HG03135 (cell line): ENCODE results near the gene CPXM2.

Source experiments
- ATAC-seq: cut with Tn5 transposase; IDR thresholded peaks from one replicate; pipeline ENCODE4 v1.9.1; 2021; ENCODE audit warnings: mild to moderate bottlenecking, moderate library complexity; ENCODE audit not compliant: unreplicated experiment

Gene CPXM2

DNA sequence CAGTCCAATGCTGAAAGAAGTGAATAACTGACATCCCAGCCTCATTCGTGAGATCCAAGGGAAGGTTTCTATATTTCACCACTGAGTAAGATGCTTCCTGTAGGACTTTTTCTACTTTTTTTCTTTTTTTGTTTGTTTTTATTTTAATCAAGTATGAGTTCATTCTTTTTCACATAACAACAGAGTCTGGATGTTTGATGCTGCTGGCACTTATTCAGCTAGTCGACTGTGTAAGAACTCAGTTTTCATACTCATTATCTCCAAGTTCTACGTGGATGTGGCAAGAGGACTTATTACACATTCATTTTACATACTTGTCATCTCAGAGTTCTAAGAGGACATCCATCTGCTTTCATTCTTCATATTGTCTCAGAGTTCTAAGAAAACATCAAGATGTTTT is 86.9 kb downstream of the CPXM2 start:
- no peak for ATAC-seq

DNA sequence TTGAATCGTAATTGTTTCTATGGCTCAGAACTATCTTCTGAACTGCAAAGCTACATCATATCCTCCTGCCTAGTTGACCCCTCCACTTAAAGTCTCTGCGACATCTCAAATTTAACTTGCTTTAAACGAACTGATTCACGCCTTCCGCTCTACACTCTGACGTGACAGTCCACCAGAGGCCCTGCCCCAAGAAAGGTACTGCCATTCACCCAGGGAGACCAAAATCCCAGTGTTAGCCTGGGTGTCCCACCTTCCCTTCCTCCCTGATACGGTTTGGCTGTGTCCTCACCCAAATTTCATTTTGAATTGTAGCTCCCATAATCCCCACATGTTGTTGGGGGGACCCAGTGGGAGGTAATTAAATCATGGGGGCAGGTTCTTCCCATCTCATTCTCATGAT is 90.8 kb downstream of the CPXM2 start:
- ATAC-seq = no peak

DNA sequence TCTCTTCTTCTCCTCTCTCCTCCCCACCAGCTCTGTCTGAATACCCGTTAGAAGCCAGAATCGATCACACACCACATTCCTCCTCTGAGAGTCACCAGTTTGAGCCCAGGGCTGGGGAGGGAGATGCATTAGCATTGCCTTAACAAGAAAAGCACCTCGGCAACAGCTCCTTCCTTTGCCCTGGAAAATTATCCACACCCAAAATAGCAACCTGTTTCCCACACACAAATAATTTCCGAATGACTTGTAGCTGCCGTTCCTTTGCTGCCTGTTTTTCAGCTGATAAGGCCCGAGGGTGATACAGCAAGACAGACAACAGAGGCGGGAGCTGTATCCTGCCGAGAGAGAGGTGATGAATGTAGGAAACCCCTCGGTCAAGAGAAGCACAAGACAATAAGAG is 91.3 kb downstream of the CPXM2 start:
- ATAC-seq = no peak

DNA sequence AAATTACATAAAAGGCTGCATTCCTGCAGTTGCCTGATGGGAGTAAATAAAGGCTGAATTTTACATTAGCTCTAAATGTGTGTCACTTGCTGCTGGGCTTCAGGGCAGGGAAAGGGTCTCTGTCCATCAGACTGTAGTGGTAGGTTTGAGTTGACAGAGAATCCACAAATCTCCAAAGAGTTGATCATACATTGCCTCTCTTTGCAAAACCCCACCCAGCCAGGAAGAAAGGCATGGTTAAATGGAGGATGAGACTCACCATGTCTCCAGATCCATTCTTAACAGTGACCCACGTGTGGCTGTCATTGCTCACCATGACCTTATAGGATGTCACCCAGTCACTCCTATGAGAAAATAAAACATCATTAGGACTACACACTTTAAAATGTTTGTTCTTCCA is 92.8 kb downstream of the CPXM2 start:
- no peak for ATAC-seq

DNA sequence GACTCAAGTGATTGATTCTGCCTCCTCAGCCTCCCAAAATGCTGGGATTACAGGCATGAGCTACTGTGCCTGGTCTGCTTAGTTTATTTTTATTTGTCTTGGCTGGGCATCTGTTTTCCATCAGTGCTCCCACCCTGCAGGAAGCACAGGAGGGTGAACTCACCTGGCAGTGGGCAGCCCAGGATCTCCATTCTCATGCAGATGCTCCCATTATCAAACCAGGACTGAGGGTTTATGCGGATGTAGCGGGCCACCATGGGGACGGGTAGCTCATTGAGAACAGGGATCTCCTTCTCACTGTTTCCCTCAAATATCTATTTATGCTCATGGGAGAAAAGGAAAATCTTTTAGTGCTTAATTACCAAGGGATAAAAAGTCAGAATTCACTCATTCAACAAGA is 93.8 kb downstream of the CPXM2 start:
- ATAC-seq = no peak

- no peak for ATAC-seq
Measured at GRCh38 chr10:123796736-123797135, 94.9 kb downstream of the CPXM2 start.

- ATAC-seq = no peak
Measured at GRCh38 chr10:123795846-123796590, 95.6 kb downstream of the CPXM2 start.

DNA sequence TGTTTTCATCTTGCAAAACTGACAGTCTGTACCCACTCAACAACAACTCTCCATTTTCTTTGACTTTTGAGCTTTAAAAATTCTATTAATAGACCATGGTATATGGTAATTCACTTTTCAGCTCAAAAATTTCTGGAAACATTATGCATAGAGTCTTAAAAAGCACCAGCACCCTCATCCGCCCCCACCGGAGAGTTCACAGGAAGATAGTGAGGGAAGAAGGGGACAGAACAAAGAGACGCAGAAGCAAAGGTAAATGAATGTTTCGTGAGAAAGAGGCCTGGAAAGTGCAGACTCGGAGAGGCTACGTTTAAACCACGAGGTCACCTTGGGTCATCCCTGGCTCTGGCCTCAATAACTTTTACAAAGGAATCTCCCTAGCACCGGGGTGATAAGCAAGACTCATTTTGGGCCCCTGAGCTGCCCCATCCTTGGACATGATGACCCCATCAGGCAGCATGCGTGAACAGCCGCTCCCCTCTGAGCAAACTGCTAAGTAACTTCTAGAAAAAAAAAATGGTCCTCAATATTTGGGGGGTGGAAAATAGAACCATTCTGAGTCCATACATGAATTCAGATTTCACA is 96.3 kb downstream of the CPXM2 start:
- no peak for ATAC-seq

GRCh38 chr10:123792248-123792978 is 99.2 kb downstream of the CPXM2 start:
- no peak for ATAC-seq

- no peak for ATAC-seq
Measured at GRCh38 chr10:123790132-123790885, 101.3 kb downstream of the CPXM2 start.

DNA sequence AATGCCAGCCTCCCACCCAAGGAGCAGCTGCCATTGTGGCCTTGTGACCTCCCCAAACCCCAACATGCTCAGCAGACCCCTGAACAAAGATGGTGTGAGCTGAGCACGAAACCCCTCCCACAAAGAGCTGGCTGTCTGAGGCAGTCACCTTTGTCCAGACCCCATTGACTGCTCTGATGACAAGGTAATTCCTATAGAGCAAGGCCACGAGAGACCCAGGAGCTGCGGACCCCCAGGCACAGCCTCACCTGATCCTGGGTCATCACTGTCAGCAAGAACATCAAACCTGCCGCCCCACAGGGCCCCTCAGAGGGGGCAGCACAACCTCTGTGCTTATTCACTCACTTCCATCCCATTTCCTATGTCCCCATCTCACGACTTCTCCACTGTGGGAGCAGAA is 102.6 kb downstream of the CPXM2 start:
- no peak for ATAC-seq

- ATAC-seq = no peak
Measured at GRCh38 chr10:123787566-123787965, 104.0 kb downstream of the CPXM2 start.

DNA sequence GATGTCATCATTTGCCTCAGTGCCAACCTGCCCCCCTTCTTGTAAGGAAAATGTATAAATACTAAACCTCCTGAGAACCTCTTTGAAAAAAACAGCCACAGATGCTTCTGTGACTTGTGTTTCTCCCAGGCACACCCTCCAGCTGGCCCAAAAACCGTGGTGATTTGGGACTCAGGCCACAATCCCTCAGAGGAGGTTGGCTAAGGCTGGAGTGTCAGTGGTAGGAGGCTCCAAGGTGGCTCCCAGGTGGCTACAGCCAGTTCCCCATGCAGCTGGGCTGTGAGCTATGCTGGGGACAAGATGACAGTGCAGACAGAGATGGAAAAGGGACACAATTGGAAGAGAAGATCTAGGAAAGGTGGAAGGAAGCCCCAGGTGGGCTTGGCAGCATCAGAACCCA is 104.7 kb downstream of the CPXM2 start:
- no peak for ATAC-seq

DNA sequence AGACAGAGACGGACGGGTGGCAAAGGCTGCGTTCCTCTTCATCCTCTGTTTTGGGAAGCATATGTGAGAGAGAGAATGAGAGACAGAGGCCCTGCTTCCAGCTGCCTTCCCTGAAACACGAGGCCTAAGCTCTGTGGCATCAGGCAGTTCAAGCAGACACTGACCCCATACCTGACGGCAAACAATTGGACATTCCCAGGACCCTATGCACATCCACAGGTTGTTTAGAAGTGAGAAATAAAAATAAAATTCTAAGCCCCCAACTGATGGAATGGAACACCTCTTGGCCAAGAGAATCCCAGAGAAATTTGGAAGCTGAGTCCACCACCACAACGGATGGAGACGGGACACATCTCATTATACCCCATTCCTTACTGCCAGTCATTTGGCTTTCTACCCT is 105.3 kb downstream of the CPXM2 start:
- ATAC-seq = no peak

GRCh38 chr10:123784646-123785045 is 107.0 kb downstream of the CPXM2 start:
- no peak for ATAC-seq

DNA sequence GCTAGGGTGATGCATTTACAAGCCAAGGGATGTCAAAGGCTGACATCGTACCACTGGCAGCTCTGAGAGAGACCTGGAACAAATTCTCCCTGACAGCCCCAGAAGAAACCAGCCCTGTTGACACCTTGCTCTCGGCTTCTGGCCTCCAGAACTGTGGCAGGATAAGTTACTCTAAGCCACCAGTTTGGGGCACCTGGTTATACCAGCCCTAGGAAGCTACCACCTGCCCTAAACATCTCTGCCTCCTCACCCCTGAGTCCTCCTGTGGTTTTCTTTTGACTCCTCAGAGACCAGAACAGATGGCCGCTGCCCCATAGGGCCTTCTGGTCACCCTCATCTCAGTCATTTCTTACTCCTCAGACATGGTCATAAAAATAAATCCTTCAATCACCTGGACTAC is 107.4 kb downstream of the CPXM2 start:
- ATAC-seq = no peak

GRCh38 chr10:123783296-123783695 is 108.3 kb downstream of the CPXM2 start:
- ATAC-seq = no peak

GRCh38 chr10:123782549-123782948 is 109.1 kb downstream of the CPXM2 start:
- ATAC-seq = no peak

DNA sequence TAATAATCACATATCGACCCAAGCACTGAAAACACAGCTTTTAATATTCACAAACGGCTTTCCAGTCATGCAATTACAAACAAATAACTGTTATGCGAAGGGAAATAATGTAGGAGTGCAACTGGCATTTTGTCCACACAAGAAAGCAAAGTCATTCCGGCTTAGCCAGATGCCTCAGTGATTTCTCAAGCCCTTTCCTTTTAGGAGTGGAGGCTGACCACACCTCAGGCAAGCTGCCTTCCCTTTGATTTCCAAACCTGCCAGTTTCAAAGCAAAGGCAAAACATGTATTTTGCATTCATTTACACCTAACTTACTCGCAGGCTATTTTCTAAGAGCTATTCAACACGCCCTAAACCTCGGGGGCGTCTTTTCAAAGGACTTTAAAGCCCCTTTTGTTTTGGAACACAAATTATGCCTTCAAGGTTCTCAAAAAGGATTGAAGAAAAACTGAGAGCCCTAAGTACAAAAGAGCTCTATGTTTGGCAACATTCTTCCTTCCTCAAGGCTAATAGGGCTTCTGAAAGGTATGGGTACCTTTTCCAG is 109.6 kb downstream of the CPXM2 start:
- ATAC-seq = no peak

DNA sequence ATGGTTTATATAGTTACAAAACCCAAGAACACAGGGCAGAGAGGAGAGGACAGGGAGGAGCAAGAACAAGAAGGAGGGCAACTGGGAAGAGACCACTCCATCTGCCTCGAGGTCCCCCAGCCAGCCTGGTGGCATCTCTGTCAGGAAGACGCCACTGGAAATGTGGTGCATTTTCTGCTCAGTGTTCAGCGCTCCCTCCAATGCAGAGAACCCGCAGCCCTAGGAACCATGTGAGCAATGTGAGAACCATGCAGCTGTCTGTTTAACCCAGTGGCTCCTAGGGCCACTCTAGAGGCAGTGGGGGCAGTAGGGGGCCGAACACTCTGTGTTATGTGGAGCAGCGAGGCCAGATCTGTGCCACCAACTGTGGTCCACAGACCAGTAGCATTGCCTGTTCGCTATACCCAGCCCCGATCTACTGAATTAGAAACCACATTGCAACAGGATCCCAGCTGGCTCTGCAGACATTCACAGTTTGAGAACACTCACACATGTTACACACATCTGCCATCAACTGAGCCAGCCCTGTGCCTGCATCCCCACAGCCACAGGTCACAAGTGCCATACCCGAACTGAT is 110.2 kb downstream of the CPXM2 start:
- ATAC-seq = no peak
